Endothelial cell of umbilical vein (primary cell): Measurements from ENCODE around the gene TTYH2. TPM values are rescaled to one million over a fixed set of nuclear protein-coding genes. Genes with fewer than 3 reads are reported as not detected.

ENCODE experiments used
- BruUV-seq: library from RNA; stranded (reverse); fragments of 400-500 nt; replicated peaks from 2 replicates; lab custom pipeline; 2021; lab: Mats Ljungman, UMichigan
- CTCF ChIA-PET: fragments of 300-600, 350-600 bp; sonication (Branson Sonifier 250); formaldehyde crosslinking; loops from one replicate; lab custom pipeline; 2021; ENCODE audit warnings: antibody characterized with exemption, inconsistent platforms; lab: Charles Lee
- POLR2A ChIA-PET: fragments of 300-600, 350-600 bp; sonication (Branson Sonifier 250); formaldehyde crosslinking; loops from one replicate; lab custom pipeline; 2021; ENCODE audit warnings: antibody characterized with exemption, inconsistent platforms; lab: Charles Lee
- DNase-seq: peaks from one replicate; pipeline ENCODE4 v3.0.0-alpha.2; 2011; ENCODE audit warnings: low read depth, low spot score
- FAIRE-seq: peaks from 2 replicates; lab custom pipeline; 2011; peaks lifted over from hg19 to GRCh38; lab: Jason Lieb, UNC
- H2AFZ ChIP-seq: 2 replicates; pipeline ENCODE4 v1.6.0; 2012; ENCODE audit warnings: low read depth, low read length, control low read depth, inconsistent platforms
- H3K27ac ChIP-seq: 2 replicates; pipeline ENCODE4 v1.5.1; 2011; ENCODE audit warnings: low read depth, mild to moderate bottlenecking, control low read depth, low read length, moderate library complexity; ENCODE audit not compliant: insufficient read depth
- H3K27me3 ChIP-seq, 2 experiments: 2 replicates each; pipeline versions ENCODE4 v1.6.0 to v1.6.1; 2011; ENCODE audit warnings: low read length in 2 of 2, mixed read lengths in 1 of 2; ENCODE audit not compliant: control insufficient read depth in 2 of 2, insufficient read depth in 2 of 2
- H3K36me3 ChIP-seq, 2 experiments: 2 replicates in 1 of 2; 3 replicates in 1 of 2; pipeline ENCODE4 v1.5.1; 2011; ENCODE audit warnings: low read length in 2 of 2, mild to moderate bottlenecking in 1 of 2, moderate library complexity in 1 of 2; ENCODE audit not compliant: control insufficient read depth in 2 of 2, insufficient read depth in 2 of 2; ENCODE audit errors: extremely low read depth in 1 of 2
- H3K4me1 ChIP-seq: 3 replicates; pipeline ENCODE4 v1.5.1; 2011; ENCODE audit warnings: mild to moderate bottlenecking, low read length; ENCODE audit not compliant: control insufficient read depth, insufficient read depth; ENCODE audit errors: extremely low read depth
- H3K4me2 ChIP-seq: 2 replicates; pipeline ENCODE4 v1.6.1; 2011; ENCODE audit warnings: low read length, control low read depth, mixed read lengths; ENCODE audit not compliant: insufficient read depth
- H3K4me3 ChIP-seq, 3 experiments: fragments of 200-600 bp in 1 of 3; sonication (generic), shearing (Covaris generic) in 1 of 3; replicated peaks in 1 of 3; 2 replicates each; pipeline ENCODE4 v1.5.1; 2011 to 2016; ENCODE audit warnings: control low read depth in 3 of 3, low read length in 3 of 3, mild to moderate bottlenecking in 2 of 3, inconsistent platforms in 1 of 3, low read depth in 1 of 3, moderate library complexity in 1 of 3; ENCODE audit not compliant: insufficient read depth in 1 of 3
- H3K79me2 ChIP-seq: 2 replicates; pipeline ENCODE4 v1.6.0; 2012; ENCODE audit warnings: low read length, inconsistent platforms; ENCODE audit not compliant: control insufficient read depth, insufficient read depth
- H3K9ac ChIP-seq: replicated peaks from 2 replicates; pipeline ENCODE3; 2011; ENCODE audit warnings: low read length, control low read depth; ENCODE audit not compliant: insufficient read depth; ENCODE audit errors: extremely low read depth
- H3K9me1 ChIP-seq: replicated peaks from 3 replicates; pipeline ENCODE4 v1.6.0; 2011; ENCODE audit warnings: mild to moderate bottlenecking, low read length; ENCODE audit not compliant: control insufficient read depth, insufficient read depth; ENCODE audit errors: extremely low read depth
- H3K9me3 ChIP-seq: replicated peaks from 2 replicates; pipeline ENCODE4 v1.5.1; 2012; ENCODE audit warnings: low read length, inconsistent platforms; ENCODE audit not compliant: control insufficient read depth, insufficient read depth
- H4K20me1 ChIP-seq: replicated peaks from 2 replicates; pipeline ENCODE3; 2011; ENCODE audit warnings: mild to moderate bottlenecking, low read length; ENCODE audit not compliant: control insufficient read depth, insufficient read depth; ENCODE audit errors: extremely low read depth
- CTCF ChIP-seq, 2 donors: IDR thresholded peaks; 1 replicate in 1 of 2; 2 replicates in 1 of 2; pipeline ENCODE4 v1.5.1; 2011; ENCODE audit warnings: low read length in 2 of 2, mild to moderate bottlenecking in 2 of 2, moderate library complexity in 2 of 2, control low read depth in 1 of 2, inconsistent platforms in 1 of 2, low read depth in 1 of 2; ENCODE audit not compliant: insufficient read depth in 1 of 2; ENCODE audit errors: extremely low read depth in 1 of 2
- EZH2 ChIP-seq: IDR thresholded peaks from 2 replicates; pipeline ENCODE4 v1.6.1; 2012; ENCODE audit warnings: borderline replicate concordance, low read depth, mild to moderate bottlenecking, moderate library complexity, low read length, inconsistent platforms; ENCODE audit not compliant: severe bottlenecking
- FOS ChIP-seq: IDR thresholded peaks from 2 replicates; pipeline ENCODE4 v1.6.1; 2011; ENCODE audit warnings: mild to moderate bottlenecking, low read length, moderate library complexity, borderline replicate concordance; ENCODE audit not compliant: insufficient read depth
- GATA2 ChIP-seq: IDR thresholded peaks from 2 replicates; pipeline ENCODE4 v1.7.0; 2011; ENCODE audit warnings: low read depth, mild to moderate bottlenecking, moderate library complexity, mixed read lengths, low read length; ENCODE audit not compliant: insufficient read length, insufficient read depth
- JUN ChIP-seq: IDR thresholded peaks from 2 replicates; pipeline ENCODE4 v1.6.1; 2011; ENCODE audit warnings: borderline replicate concordance, low read depth; ENCODE audit not compliant: insufficient read length, insufficient read depth
- MAX ChIP-seq: IDR thresholded peaks from 2 replicates; pipeline ENCODE4 v1.6.1; 2011; ENCODE audit not compliant: insufficient read depth, insufficient read length
- MYC ChIP-seq: IDR thresholded peaks from one replicate; pipeline ENCODE4 v1.6.1; 2011; ENCODE audit warnings: mild to moderate bottlenecking, low read depth, low read length
- POLR2A ChIP-seq: IDR thresholded peaks from 2 replicates; pipeline ENCODE4 v1.6.1; 2012; ENCODE audit warnings: low read depth, mild to moderate bottlenecking, control low read depth, low read length
- POLR2AphosphoS5 ChIP-seq: IDR thresholded peaks from 2 replicates; pipeline ENCODE4 v1.6.1; 2012; ENCODE audit warnings: low read depth, mild to moderate bottlenecking, control low read depth, low read length, moderate library complexity; ENCODE audit not compliant: insufficient read depth
- dilution Hi-C: fragments of 300-500 bp; cut with MboI; formaldehyde crosslinking; loops from one replicate; pipeline ENCODE4 v1.15.0; 2019; ENCODE audit warnings: low sequenced_read_pairs; ENCODE audit not compliant: extremely low pct_ligation_motif_present
- intact Hi-C: fragments of 100-400 bp; cut with micrococcal nuclease; formaldehyde crosslinking; loops from one replicate; pipeline ENCODE4 v1.10.0; 2022
- polyA plus RNA-seq, 4 experiments: library from polyadenylated mRNA; depleted of rRNA in 3 of 4; stranded (reverse) in 3 of 4; unstranded in 1 of 4; fragments of >200 nt; gene quantifications; 2 replicates each; pipeline versions ENCODE4 v1.2.1 to v1.2.3, GENCODE V29; 2011 to 2012; ENCODE audit warnings: missing spikeins in 1 of 4
- total RNA-seq: library from RNA; stranded (reverse); gene quantifications from 2 replicates; pipeline ENCODE4 v1.2.3, GENCODE V29; 2021

Gene TTYH2
- total and polyA plus RNA-seq, 2 donors (not counting 3 experiments of a cell fraction or from before 2014, with no cell fraction given): 0.75 to 2.0 TPM

- intact Hi-C loops (loop anchor here (5.0 kb wide), 1 partner anchor 86 kb away; the partner anchor contains the start of gene TTYH2), dilution Hi-C loops (no loop called here)
- Histone ChIP-seq H3K9me3 (no peaks in the 10 kb centered on the region), H4K20me1 (no peaks in the 10 kb centered on the region), H3K27me3 (peaks cover 0 to 2% of the 10 kb centered on the region in 2 experiments), H3K4me3 (no peak overlapping the region), H3K36me3 (no peaks in the 10 kb centered on the region), H2AFZ (no peak overlapping the region), H3K9me1 (no peaks in the 10 kb centered on the region), H3K27ac (no peak overlapping the region), H3K79me2 (no peaks in the 10 kb centered on the region), H3K4me1 (no peaks in the 10 kb centered on the region), H3K4me2 (no peak overlapping the region), H3K9ac (no peak overlapping the region)
- FAIRE-seq (no peak), DNase-seq (no peak)
- ChIA-PET POLR2A (no interaction called here), CTCF (interaction anchor here (0.6 to 2.0 kb wide), 3 partner anchors 16 to 96 kb away, joined by 3 to 6 read pairs (median 4); no protein-coding TSS in a partner anchor)
- TF ChIP-seq JUN: no peak
- no peak for TF ChIP-seq MYC
- no peak for TF ChIP-seq GATA2
- no peak for TF ChIP-seq POLR2A
- no peak for TF ChIP-seq POLR2AphosphoS5
- TF ChIP-seq CTCF (IDR thresholded peaks at IDR 0.05; ENCODE audit: extremely low read depth in 1 of 2, insufficient read depth in 1 of 2, low read depth in 1 of 2, low read length in 2 of 2): no peak
- no peak for TF ChIP-seq FOS
- TF ChIP-seq MAX: no peak
- no peak for TF ChIP-seq EZH2
- no TSS peak for BruUV-seq
Measured at GRCh38 chr17:74298778-74299177, 85.4 kb downstream of the TTYH2 start.
